WTC11 (cell line): ENCODE measurements around the gene IL17RB. TPM values are rescaled to one million over a fixed set of nuclear protein-coding genes. Genes with fewer than 3 reads are reported as not detected.

Source experiments
- ATAC-seq: fragments of 200-7000 bp; cut with Tn5 transposase; 2 replicates; pipeline ENCODE4 v1.10.0; 2021; ENCODE audit warnings: mild to moderate bottlenecking, moderate library complexity
- CTCF ChIA-PET: fragments of 300-600 bp; sonication (Branson Sonifier 250); formaldehyde crosslinking; loops from one replicate; lab custom pipeline; 2021; ENCODE audit warnings: antibody characterized with exemption; lab: Charles Lee
- POLR2A ChIA-PET: fragments of 350-600 bp; sonication (Branson Sonifier 250); formaldehyde crosslinking; loops from one replicate; lab custom pipeline; 2021; ENCODE audit warnings: antibody characterized with exemption; lab: Charles Lee
- DNase-seq: peaks from one replicate; pipeline ENCODE4 v3.0.0; 2021; ENCODE audit warnings: low spot score
- H3K27ac Mint-ChIP-seq: 2 replicates; pipeline ENCODE4 v1.8.0; 2021; ENCODE audit warnings: mixed read lengths
- H3K27me3 Mint-ChIP-seq: 2 replicates; pipeline ENCODE4 v1.8.0; 2021; ENCODE audit warnings: low read depth, mild to moderate bottlenecking, moderate library complexity, mixed read lengths
- H3K36me3 Mint-ChIP-seq: 2 replicates; pipeline ENCODE4 v1.8.0; 2021; ENCODE audit warnings: mixed read lengths
- H3K4me1 Mint-ChIP-seq: 2 replicates; pipeline ENCODE4 v1.8.0; 2022; ENCODE audit warnings: mixed read lengths
- H3K4me3 Mint-ChIP-seq: 2 replicates; pipeline ENCODE4 v1.8.0; 2021; ENCODE audit warnings: mild to moderate bottlenecking, moderate library complexity, mixed read lengths
- H3K9me3 Mint-ChIP-seq: 2 replicates; pipeline ENCODE4 v1.8.0; 2021; ENCODE audit warnings: mixed read lengths
- CREB1 ChIP-seq: sonication (generic); formaldehyde crosslinking; IDR thresholded peaks from 2 replicates; pipeline ENCODE4 v1.8.0; 2023; ENCODE audit warnings: mild to moderate bottlenecking, missing genetic modification reagents
- ELF4 ChIP-seq: sonication (generic); formaldehyde crosslinking; IDR thresholded peaks from 2 replicates; pipeline ENCODE4 v1.8.1; 2022; ENCODE audit warnings: low read depth, mild to moderate bottlenecking, moderate library complexity, missing genetic modification reagents
- GABPB1 ChIP-seq: sonication (generic); formaldehyde crosslinking; IDR thresholded peaks from 2 replicates; pipeline ENCODE4 v1.8.1; 2023; ENCODE audit warnings: mild to moderate bottlenecking, missing genetic modification reagents
- JAZF1 ChIP-seq: fragments of 250-450 bp; sonication (Bioruptor Pico); IDR thresholded peaks from 2 replicates; pipeline ENCODE4 v1.9.0; 2021; ENCODE audit warnings: moderate library complexity, mild to moderate bottlenecking, inconsistent platforms
- NFATC4 ChIP-seq: fragments of 250-450 bp; sonication (Bioruptor Pico); IDR thresholded peaks from 2 replicates; pipeline ENCODE4 v1.9.0; 2021; ENCODE audit warnings: mild to moderate bottlenecking
- NR2C2 ChIP-seq: sonication (generic); formaldehyde crosslinking; IDR thresholded peaks from 2 replicates; pipeline ENCODE4 v1.8.0; 2022; ENCODE audit warnings: mild to moderate bottlenecking, missing genetic modification reagents
- SMAD3 ChIP-seq: sonication (generic); formaldehyde crosslinking; IDR thresholded peaks from 2 replicates; pipeline ENCODE4 v1.8.0; 2022; ENCODE audit warnings: missing genetic modification reagents, mild to moderate bottlenecking, borderline replicate concordance
- ZNF263 ChIP-seq: sonication (generic); formaldehyde crosslinking; IDR thresholded peaks from 2 replicates; pipeline ENCODE4 v1.8.1; 2022; ENCODE audit warnings: low read depth, mild to moderate bottlenecking, moderate library complexity, missing genetic modification reagents
- total RNA-seq: library from RNA; stranded (reverse); gene quantifications from 3 replicates; pipeline ENCODE4 v1.2.3, GENCODE V29; 2021
- TF ChIP-seq, protein P1 (sequence below): fragments of 250-450 bp; sonication (Bioruptor Pico); IDR thresholded peaks from 2 replicates; pipeline ENCODE4 v1.9.0; 2021; ENCODE audit warnings: moderate library complexity, mild to moderate bottlenecking, inconsistent platforms, borderline replicate concordance
- TF ChIP-seq, protein P2 (sequence below): fragments of 250-450 bp; sonication (Bioruptor Pico); IDR thresholded peaks from 2 replicates; pipeline ENCODE4 v2.1.2; 2022; ENCODE audit warnings: mild to moderate bottlenecking, moderate library complexity
- TF ChIP-seq, protein P3 (sequence below): fragments of 250-450 bp; sonication (Bioruptor Pico); IDR thresholded peaks from 2 replicates; pipeline ENCODE4 v1.9.0; 2021; ENCODE audit warnings: mild to moderate bottlenecking
- TF ChIP-seq, protein P4 (sequence below): sonication (generic); formaldehyde crosslinking; IDR thresholded peaks from 2 replicates; pipeline ENCODE4 v1.8.0; 2022; ENCODE audit warnings: mild to moderate bottlenecking, missing genetic modification reagents
- TF ChIP-seq, protein P5 (sequence below): sonication (generic); formaldehyde crosslinking; conservative IDR thresholded peaks from 2 replicates; pipeline ENCODE4 v1.8.1; 2022; ENCODE audit warnings: mild to moderate bottlenecking, missing genetic modification reagents
- TF ChIP-seq, protein P6 (sequence below): sonication (generic); formaldehyde crosslinking; IDR thresholded peaks from 2 replicates; pipeline ENCODE4 v1.8.0; 2022; ENCODE audit warnings: mild to moderate bottlenecking, missing genetic modification reagents
- TF ChIP-seq, protein P7 (sequence below): sonication (generic); formaldehyde crosslinking; IDR thresholded peaks from 2 replicates; pipeline ENCODE4 v1.8.1; 2023; ENCODE audit warnings: mild to moderate bottlenecking, missing genetic modification reagents
- TF ChIP-seq, protein P8 (sequence below): sonication (generic); formaldehyde crosslinking; conservative IDR thresholded peaks from 2 replicates; pipeline ENCODE4 v1.8.1; 2023; ENCODE audit warnings: mild to moderate bottlenecking, low read depth, missing genetic modification reagents, moderate library complexity
- TF ChIP-seq, protein P9 (sequence below): sonication (generic); formaldehyde crosslinking; IDR thresholded peaks from 2 replicates; pipeline ENCODE4 v1.8.0; 2023; ENCODE audit warnings: missing genetic modification reagents
- TF ChIP-seq, protein P10 (sequence below): sonication (generic); formaldehyde crosslinking; IDR thresholded peaks from 2 replicates; pipeline ENCODE4 v1.8.0; 2022; ENCODE audit warnings: mild to moderate bottlenecking, missing genetic modification reagents

IL17RB gene
- total RNA-seq, 1 experiment from 2014 or later: 5.6 TPM

DNA sequence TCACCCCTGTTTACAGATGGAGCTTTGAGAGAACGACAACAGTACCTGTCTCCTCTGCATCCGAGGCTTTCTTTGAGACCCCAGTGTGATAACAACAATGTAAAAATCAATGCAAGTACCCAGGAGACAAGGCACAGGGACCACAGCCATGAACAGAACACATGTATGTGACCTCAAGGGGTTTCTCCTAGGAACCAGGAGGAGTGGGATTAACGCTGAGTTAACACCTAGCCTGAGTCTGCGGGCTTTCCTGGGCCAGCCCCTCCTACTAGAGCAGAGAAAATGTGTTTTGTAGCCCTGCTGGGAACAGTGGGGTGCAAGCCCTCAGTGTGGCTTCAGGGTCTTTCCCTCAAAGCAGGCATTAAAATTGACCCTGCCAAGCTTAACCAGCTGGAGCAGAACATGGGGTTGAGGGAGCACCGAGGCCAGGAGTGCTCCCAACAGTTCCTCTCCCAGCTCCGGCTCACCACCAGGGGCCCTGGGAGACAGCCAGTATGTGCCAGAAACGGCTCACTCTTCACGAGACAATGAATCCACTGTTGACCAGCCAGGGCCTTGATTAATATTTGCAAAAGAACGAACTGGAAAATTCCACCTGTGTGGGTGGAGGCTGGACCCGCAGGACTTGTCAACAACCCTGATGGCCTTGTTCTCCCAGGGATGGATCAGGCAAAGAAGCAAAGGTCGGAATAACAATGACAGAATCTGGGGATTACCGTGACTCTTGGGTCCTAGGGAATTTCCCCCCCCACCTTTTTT, 3.8 kb upstream of the IL17RB start:
- ChIA-PET CTCF (interaction anchor here (1.0 kb wide), 1 partner anchor 26 kb away, joined by 3 read pairs; no protein-coding TSS in a partner anchor), POLR2A (interaction anchor here (0.6 to 1.0 kb wide), 2 partner anchors 15 to 34 kb away, joined by 3 to 4 read pairs; no protein-coding TSS in a partner anchor)
- TF ChIP-seq, protein P1, sequence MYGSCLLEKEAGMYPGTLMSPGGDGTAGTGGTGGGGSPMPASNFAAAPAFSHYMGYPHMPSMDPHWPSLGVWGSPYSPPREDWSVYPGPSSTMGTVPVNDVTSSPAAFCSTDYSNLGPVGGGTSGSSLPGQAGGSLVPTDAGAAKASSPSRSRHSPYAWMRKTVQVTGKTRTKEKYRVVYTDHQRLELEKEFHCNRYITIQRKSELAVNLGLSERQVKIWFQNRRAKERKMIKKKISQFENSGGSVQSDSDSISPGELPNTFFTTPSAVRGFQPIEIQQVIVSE (CRISPR knock-in tag): no peak
- no peak for TF ChIP-seq NR2C2 (CRISPR knock-in tag)
- TF ChIP-seq ELF4 (CRISPR knock-in tag): no peak
- TF ChIP-seq ZNF263: peak; percentile 98
- TF ChIP-seq, protein P2, sequence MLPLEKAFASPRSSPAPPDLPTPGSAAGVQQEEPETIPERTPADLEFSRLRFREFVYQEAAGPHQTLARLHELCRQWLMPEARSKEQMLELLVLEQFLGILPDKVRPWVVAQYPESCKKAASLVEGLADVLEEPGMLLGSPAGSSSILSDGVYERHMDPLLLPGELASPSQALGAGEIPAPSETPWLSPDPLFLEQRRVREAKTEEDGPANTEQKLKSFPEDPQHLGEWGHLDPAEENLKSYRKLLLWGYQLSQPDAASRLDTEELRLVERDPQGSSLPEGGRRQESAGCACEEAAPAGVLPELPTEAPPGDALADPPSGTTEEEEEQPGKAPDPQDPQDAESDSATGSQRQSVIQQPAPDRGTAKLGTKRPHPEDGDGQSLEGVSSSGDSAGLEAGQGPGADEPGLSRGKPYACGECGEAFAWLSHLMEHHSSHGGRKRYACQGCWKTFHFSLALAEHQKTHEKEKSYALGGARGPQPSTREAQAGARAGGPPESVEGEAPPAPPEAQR: no peak
- TF ChIP-seq, protein P3, sequence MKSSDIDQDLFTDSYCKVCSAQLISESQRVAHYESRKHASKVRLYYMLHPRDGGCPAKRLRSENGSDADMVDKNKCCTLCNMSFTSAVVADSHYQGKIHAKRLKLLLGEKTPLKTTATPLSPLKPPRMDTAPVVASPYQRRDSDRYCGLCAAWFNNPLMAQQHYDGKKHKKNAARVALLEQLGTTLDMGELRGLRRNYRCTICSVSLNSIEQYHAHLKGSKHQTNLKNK (CRISPR knock-in tag): no peak
- no peak for TF ChIP-seq NFATC4 (CRISPR knock-in tag)
- TF ChIP-seq, protein P4, sequence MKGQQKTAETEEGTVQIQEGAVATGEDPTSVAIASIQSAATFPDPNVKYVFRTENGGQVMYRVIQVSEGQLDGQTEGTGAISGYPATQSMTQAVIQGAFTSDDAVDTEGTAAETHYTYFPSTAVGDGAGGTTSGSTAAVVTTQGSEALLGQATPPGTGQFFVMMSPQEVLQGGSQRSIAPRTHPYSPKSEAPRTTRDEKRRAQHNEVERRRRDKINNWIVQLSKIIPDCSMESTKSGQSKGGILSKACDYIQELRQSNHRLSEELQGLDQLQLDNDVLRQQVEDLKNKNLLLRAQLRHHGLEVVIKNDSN: no peak
- TF ChIP-seq, protein P5, sequence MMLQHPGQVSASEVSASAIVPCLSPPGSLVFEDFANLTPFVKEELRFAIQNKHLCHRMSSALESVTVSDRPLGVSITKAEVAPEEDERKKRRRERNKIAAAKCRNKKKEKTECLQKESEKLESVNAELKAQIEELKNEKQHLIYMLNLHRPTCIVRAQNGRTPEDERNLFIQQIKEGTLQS (CRISPR knock-in tag): no peak
- TF ChIP-seq, protein P6, sequence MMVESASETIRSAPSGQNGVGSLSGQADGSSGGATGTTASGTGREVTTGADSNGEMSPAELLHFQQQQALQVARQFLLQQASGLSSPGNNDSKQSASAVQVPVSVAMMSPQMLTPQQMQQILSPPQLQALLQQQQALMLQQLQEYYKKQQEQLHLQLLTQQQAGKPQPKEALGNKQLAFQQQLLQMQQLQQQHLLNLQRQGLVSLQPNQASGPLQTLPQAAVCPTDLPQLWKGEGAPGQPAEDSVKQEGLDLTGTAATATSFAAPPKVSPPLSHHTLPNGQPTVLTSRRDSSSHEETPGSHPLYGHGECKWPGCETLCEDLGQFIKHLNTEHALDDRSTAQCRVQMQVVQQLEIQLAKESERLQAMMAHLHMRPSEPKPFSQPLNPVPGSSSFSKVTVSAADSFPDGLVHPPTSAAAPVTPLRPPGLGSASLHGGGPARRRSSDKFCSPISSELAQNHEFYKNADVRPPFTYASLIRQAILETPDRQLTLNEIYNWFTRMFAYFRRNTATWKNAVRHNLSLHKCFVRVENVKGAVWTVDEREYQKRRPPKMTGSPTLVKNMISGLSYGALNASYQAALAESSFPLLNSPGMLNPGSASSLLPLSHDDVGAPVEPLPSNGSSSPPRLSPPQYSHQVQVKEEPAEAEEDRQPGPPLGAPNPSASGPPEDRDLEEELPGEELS (CRISPR knock-in tag): peak; percentile 24; the same call in 1 of the 2 replicates
- H3K27ac Mint-ChIP-seq: peak overlapping the region; percentile 14
- H3K36me3 Mint-ChIP-seq: peaks cover 2% of the 10 kb centered on the region; the same call in 1 of the 2 replicates
- ATAC-seq: no peak
- H3K27me3 Mint-ChIP-seq: peaks cover 12% of the 10 kb centered on the region
- no peak overlapping the region for H3K4me3 Mint-ChIP-seq
- DNase-seq: peak; percentile 31
- H3K9me3 Mint-ChIP-seq: no peaks in the 10 kb centered on the region
- peaks cover 40% of the 10 kb centered on the region for H3K4me1 Mint-ChIP-seq

DNA sequence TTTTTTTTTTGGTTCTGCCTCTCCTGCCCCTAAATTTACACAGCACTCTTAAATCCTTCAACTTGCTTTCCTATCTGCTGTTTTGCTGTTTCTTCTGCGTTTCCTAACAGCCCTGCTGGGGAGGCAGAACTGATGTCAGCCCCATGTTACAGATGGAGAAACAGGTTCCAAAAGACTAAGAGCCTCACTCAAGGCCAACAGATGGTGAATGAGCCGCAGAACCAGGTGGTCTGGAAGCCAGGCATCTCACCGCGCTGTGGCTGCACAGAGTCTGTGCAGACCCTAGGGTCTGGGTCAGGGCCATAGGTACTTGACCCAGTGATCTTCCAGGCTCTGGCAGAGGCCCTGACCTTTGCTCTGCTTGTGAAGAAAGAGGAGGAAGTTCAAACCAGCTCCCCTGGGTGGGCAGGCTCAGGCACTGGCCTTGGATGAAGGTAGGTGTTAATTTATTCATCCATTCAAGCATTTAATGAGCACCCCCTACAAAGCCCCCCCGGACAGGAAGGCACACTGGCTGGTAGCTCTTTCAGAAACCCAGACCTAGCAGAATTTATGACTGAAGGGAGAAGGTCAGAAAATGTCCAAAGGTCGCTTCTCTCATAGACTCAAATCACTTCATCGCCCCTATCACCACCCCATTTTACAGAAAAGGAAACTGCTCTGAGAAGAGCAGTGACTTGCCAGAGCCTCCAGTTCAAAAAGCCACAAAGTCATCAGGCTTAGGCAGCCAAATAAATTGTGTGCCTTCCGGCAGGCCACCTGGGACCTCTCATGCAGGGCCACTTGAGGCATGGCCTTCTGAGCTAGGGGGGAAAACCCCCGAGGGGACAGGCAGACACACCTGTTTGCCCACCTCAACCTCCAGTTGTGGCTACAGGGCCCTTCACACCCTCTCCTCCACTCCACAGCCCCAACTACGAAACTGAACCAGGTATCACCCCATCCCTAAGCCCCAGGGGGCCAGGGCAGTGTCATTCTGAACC, 2.9 kb upstream of the IL17RB start:
- Mint-ChIP-seq H3K4me1 (peaks cover 40% of the 10 kb centered on the region), H3K4me3 (no peak overlapping the region; the same call in 1 of the 2 replicates), H3K27ac (no peak overlapping the region; the same call in none of the 2 replicates), H3K9me3 (no peaks in the 10 kb centered on the region), H3K36me3 (peaks cover 2% of the 10 kb centered on the region; the same call in 1 of the 2 replicates), H3K27me3 (peaks cover 18% of the 10 kb centered on the region)
- DNase-seq: no peak
- ChIA-PET POLR2A (no interaction called here), CTCF (no interaction called here)
- ATAC-seq: no peak
- TF ChIP-seq, protein P7, sequence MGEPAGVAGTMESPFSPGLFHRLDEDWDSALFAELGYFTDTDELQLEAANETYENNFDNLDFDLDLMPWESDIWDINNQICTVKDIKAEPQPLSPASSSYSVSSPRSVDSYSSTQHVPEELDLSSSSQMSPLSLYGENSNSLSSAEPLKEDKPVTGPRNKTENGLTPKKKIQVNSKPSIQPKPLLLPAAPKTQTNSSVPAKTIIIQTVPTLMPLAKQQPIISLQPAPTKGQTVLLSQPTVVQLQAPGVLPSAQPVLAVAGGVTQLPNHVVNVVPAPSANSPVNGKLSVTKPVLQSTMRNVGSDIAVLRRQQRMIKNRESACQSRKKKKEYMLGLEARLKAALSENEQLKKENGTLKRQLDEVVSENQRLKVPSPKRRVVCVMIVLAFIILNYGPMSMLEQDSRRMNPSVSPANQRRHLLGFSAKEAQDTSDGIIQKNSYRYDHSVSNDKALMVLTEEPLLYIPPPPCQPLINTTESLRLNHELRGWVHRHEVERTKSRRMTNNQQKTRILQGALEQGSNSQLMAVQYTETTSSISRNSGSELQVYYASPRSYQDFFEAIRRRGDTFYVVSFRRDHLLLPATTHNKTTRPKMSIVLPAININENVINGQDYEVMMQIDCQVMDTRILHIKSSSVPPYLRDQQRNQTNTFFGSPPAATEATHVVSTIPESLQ: no peak
- TF ChIP-seq GABPB1 (CRISPR knock-in tag): no peak
- no peak for TF ChIP-seq SMAD3 (CRISPR knock-in tag)
- TF ChIP-seq, protein P8, sequence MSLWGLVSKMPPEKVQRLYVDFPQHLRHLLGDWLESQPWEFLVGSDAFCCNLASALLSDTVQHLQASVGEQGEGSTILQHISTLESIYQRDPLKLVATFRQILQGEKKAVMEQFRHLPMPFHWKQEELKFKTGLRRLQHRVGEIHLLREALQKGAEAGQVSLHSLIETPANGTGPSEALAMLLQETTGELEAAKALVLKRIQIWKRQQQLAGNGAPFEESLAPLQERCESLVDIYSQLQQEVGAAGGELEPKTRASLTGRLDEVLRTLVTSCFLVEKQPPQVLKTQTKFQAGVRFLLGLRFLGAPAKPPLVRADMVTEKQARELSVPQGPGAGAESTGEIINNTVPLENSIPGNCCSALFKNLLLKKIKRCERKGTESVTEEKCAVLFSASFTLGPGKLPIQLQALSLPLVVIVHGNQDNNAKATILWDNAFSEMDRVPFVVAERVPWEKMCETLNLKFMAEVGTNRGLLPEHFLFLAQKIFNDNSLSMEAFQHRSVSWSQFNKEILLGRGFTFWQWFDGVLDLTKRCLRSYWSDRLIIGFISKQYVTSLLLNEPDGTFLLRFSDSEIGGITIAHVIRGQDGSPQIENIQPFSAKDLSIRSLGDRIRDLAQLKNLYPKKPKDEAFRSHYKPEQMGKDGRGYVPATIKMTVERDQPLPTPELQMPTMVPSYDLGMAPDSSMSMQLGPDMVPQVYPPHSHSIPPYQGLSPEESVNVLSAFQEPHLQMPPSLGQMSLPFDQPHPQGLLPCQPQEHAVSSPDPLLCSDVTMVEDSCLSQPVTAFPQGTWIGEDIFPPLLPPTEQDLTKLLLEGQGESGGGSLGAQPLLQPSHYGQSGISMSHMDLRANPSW: no peak
- TF ChIP-seq JAZF1 (CRISPR knock-in tag): no peak
- no peak for TF ChIP-seq CREB1 (CRISPR knock-in tag)
- TF ChIP-seq, protein P9, sequence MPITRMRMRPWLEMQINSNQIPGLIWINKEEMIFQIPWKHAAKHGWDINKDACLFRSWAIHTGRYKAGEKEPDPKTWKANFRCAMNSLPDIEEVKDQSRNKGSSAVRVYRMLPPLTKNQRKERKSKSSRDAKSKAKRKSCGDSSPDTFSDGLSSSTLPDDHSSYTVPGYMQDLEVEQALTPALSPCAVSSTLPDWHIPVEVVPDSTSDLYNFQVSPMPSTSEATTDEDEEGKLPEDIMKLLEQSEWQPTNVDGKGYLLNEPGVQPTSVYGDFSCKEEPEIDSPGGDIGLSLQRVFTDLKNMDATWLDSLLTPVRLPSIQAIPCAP (CRISPR knock-in tag): no peak
- TF ChIP-seq, protein P10, sequence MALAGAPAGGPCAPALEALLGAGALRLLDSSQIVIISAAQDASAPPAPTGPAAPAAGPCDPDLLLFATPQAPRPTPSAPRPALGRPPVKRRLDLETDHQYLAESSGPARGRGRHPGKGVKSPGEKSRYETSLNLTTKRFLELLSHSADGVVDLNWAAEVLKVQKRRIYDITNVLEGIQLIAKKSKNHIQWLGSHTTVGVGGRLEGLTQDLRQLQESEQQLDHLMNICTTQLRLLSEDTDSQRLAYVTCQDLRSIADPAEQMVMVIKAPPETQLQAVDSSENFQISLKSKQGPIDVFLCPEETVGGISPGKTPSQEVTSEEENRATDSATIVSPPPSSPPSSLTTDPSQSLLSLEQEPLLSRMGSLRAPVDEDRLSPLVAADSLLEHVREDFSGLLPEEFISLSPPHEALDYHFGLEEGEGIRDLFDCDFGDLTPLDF (CRISPR knock-in tag): no peak
